HL-60 (cell line): ENCODE measurements around the gene DSE.
"Not testable (repeated sequence)": the region's sequence is repeated elsewhere in the genome, so short reads cannot be mapped to it uniquely, and the experiment has no call there.

Source experiments
- DNase-seq, 2 experiments: peaks; one replicate each; pipeline ENCODE4 v3.0.0-alpha.2; 2010 to 2020; ENCODE audit warnings: low read depth in 1 of 2, low spot score in 1 of 2
- H3K27ac ChIP-seq: fragments of 250-450 bp; sonication (Bioruptor Pico); replicated peaks from 2 replicates; pipeline ENCODE4 v1.5.1; 2020; ENCODE audit warnings: mild to moderate bottlenecking, moderate library complexity
- H3K27me3 ChIP-seq: fragments of 250-450 bp; sonication (Bioruptor Pico); 2 replicates; pipeline ENCODE4 v1.5.1; 2021; ENCODE audit warnings: mild to moderate bottlenecking, moderate library complexity; ENCODE audit not compliant: insufficient read depth, poor library complexity, severe bottlenecking
- H3K4me3 ChIP-seq: replicated peaks from 2 replicates; pipeline ENCODE4 v1.5.1; 2011; ENCODE audit warnings: mild to moderate bottlenecking, control low read depth, low read length; ENCODE audit not compliant: insufficient read depth
- CTCF ChIP-seq: IDR thresholded peaks from one replicate; pipeline ENCODE4 v1.5.1; 2011; ENCODE audit warnings: low read length, control low read depth, inconsistent platforms; ENCODE audit not compliant: insufficient read depth
- GABPA ChIP-seq: IDR thresholded peaks from 2 replicates; pipeline ENCODE4 v1.6.1; 2012; ENCODE audit warnings: low read depth
- POLR2AphosphoS5 ChIP-seq: IDR thresholded peaks from 2 replicates; pipeline ENCODE4 v1.6.1; 2012; ENCODE audit warnings: low read depth
- REST ChIP-seq: IDR thresholded peaks from 2 replicates; pipeline ENCODE4 v1.6.1; 2012; ENCODE audit warnings: low read depth; ENCODE audit not compliant: insufficient replicate concordance
- SPI1 ChIP-seq: IDR thresholded peaks from 2 replicates; pipeline ENCODE4 v1.6.1; 2012; ENCODE audit warnings: low read depth, mild to moderate bottlenecking, borderline replicate concordance

Gene DSE

GRCh38 chr6:116335612-116336215 is 35.0 kb upstream of the DSE start:
- no peak for DNase-seq
- H3K4me3 ChIP-seq, result no peak overlapping the region
- no peaks in the 10 kb centered on the region for H3K27me3 ChIP-seq
- no peak for TF ChIP-seq CTCF
- no peak for TF ChIP-seq SPI1
- TF ChIP-seq REST, result no peak
- no peak for TF ChIP-seq POLR2AphosphoS5
- no peak for TF ChIP-seq GABPA
- no peak overlapping the region for H3K27ac ChIP-seq

GRCh38 chr6:116338943-116339342 is 31.8 kb upstream of the DSE start:
- no peak overlapping the region for H3K27ac ChIP-seq
- TF ChIP-seq POLR2AphosphoS5, result no peak
- TF ChIP-seq SPI1, result no peak
- TF ChIP-seq REST, result no peak
- TF ChIP-seq CTCF, result no peak
- no peak for TF ChIP-seq GABPA

GRCh38 chr6:116340625-116341024 is 30.1 kb upstream of the DSE start:
- not testable (repeated sequence) for DNase-seq, H3K4me3 ChIP-seq, H3K27me3 ChIP-seq, H3K27ac ChIP-seq

More at GRCh38 chr6:116338943-116339342, 31.8 kb upstream of the DSE start:
- H3K27me3 ChIP-seq, result no peaks in the 10 kb centered on the region
- H3K4me3 ChIP-seq, result no peak overlapping the region
- no peak for DNase-seq

- no peak for DNase-seq
- H3K27me3 ChIP-seq, result no peaks in the 10 kb centered on the region
- no peak overlapping the region for H3K27ac ChIP-seq
- TF ChIP-seq POLR2AphosphoS5 (no peak), REST (no peak), GABPA (no peak), SPI1 (no peak), CTCF (no peak)
- no peak overlapping the region for H3K4me3 ChIP-seq
Measured at GRCh38 chr6:116349216-116349615, 21.5 kb upstream of the DSE start.
